ENCODE data around the gene SP8.

GRCh38 chr7:20831451-20831850 lies 44.8 kb upstream of the SP8 start:
- TF ChIP-seq EZH2 (IDR thresholded peaks at IDR 0.05) (no peak), POLR2AphosphoS5 (IDR thresholded peaks at IDR 0.05; ENCODE audit: borderline replicate concordance, low read depth, low read length) (no peak), FOXP2 (optimal IDR thresholded peaks at IDR 0.05; ENCODE audit: control extremely low read depth, extremely low read length, insufficient read depth) (no peak)
